Sigmoid colon (tissue), 4 donors: ENCODE results near the gene FBLN2.

Source experiments
- EP300 ChIP-seq, 4 donors: sonication (generic); formaldehyde crosslinking; IDR thresholded peaks; one replicate each; pipeline ENCODE4 v1.6.1; 2017; ENCODE audit warnings: antibody characterized with exemption in 4 of 4
- TF ChIP-seq, protein P1 (sequence below), 4 experiments: fragments of 450-650 bp in 3 of 4; fragments of 200-600 bp in 1 of 4; IDR thresholded peaks; one replicate each; pipeline ENCODE4 v1.5.1; 2016 to 2019; ENCODE audit warnings: antibody characterized with exemption in 4 of 4, mild to moderate bottlenecking in 3 of 4, moderate library complexity in 2 of 4

DNA sequence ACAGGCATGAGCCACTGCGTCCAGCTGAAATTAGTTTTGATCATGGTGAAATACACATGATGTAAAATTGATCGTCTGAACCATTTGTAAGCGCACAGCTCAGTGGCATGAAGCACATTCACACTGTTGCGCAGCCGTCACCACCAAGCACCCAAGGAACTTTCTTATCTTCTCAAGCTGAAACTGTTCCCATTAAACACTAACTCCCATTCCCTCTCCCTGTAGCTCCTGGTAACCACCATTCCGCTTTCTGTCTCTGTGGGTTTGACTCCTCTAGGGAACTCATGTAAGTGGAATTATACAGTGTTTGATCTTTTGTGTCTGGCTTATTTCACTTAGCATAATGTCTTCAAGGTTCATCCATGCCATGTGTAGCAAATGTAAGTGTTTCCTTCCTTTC, 62.3 kb downstream of the FBLN2 start:
- no peak for TF ChIP-seq EP300 (IDR thresholded peaks at IDR 0.05)
- TF ChIP-seq, protein P1, sequence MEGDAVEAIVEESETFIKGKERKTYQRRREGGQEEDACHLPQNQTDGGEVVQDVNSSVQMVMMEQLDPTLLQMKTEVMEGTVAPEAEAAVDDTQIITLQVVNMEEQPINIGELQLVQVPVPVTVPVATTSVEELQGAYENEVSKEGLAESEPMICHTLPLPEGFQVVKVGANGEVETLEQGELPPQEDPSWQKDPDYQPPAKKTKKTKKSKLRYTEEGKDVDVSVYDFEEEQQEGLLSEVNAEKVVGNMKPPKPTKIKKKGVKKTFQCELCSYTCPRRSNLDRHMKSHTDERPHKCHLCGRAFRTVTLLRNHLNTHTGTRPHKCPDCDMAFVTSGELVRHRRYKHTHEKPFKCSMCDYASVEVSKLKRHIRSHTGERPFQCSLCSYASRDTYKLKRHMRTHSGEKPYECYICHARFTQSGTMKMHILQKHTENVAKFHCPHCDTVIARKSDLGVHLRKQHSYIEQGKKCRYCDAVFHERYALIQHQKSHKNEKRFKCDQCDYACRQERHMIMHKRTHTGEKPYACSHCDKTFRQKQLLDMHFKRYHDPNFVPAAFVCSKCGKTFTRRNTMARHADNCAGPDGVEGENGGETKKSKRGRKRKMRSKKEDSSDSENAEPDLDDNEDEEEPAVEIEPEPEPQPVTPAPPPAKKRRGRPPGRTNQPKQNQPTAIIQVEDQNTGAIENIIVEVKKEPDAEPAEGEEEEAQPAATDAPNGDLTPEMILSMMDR (IDR thresholded peaks at IDR 0.05), result no peak
